GM13976 (cell line): Measurements from ENCODE around the gene PRSS50.

Experiments
- DNase-seq: peaks from one replicate; pipeline ENCODE4 v3.0.0; 2012; ENCODE audit warnings: low spot score
- CTCF ChIP-seq: IDR thresholded peaks from 2 replicates; pipeline ENCODE4 v1.5.1; 2012; ENCODE audit warnings: borderline replicate concordance, mild to moderate bottlenecking; ENCODE audit not compliant: insufficient read depth; ENCODE audit errors: extremely low read depth, missing control alignments, control extremely low read depth
- in situ Hi-C: fragments of 300-500 bp; cut with MboI; formaldehyde crosslinking; loops from one replicate; pipeline ENCODE4 v1.12.0; 2022; ENCODE audit warnings: low sequenced_read_pairs, mixed read lengths, inconsistent platforms; ENCODE audit not compliant: unreplicated experiment

Gene PRSS50

GRCh38 chr3:46725621-46726314, 8.1 kb upstream of the PRSS50 start:
- in situ Hi-C loops = no loop called here
- no peak for TF ChIP-seq CTCF
- DNase-seq = no peak

DNA sequence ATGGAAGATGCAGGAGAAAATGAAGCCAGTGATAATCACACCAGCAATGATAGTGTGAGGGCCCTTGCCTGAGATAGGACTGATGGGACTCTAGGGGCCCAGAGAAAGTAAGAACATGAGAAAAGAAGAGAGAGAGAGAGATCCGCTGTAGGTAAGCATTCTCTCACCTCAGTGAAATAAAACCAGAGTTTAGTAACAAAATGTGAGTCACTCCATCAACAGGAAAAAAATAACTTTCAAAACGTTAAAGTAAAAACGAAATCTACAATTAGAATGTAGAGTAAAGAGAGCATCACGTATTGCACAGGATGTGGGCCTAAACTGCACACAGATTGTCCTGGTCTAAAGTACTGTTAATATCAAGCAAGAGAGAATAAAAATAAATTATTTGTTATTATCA, 6.8 kb upstream of the PRSS50 start:
- TF ChIP-seq CTCF = no peak
- in situ Hi-C loops = loop anchor here (25.0 kb wide), 2 partner anchors 163 to 638 kb away; partner anchors contain the start of gene PTH1R

DNA sequence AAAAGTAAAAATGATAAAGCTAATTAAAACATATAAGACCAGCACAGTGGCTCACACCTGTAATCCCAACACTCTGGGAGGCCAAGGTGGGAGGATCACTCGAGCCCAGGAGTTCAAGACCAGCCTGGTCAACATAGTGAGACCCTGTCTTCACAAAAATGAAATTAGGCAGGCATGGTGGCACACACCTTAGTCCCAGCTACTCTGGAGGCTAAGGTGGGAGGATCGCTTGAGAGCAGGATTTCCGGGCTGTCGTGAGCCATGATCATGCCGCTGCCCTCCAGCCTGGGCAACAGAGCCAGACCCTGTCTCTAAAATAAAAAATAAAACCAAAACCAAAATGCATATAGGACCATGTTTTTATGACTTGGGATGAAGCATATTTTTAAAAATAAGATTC, 4.8 kb upstream of the PRSS50 start:
- DNase-seq = no peak
- TF ChIP-seq CTCF = no peak
- in situ Hi-C loops = loop anchor here (25.0 kb wide), 2 partner anchors 165 to 640 kb away; partner anchors contain the start of gene PTH1R

More for the DNA sequence above, 6.8 kb upstream of the PRSS50 start:
- DNase-seq = no peak

- in situ Hi-C loops = loop anchor here (25.0 kb wide), 2 partner anchors 166 to 641 kb away; partner anchors contain the start of gene PTH1R
- no peak for TF ChIP-seq CTCF
- DNase-seq = no peak
Measured at GRCh38 chr3:46721009-46721408, 3.3 kb upstream of the PRSS50 start.

GRCh38 chr3:46719735-46720271, 2.1 kb upstream of the PRSS50 start:
- TF ChIP-seq CTCF = no peak
- DNase-seq = no peak
- in situ Hi-C loops = loop anchor here (25.0 kb wide), 2 partner anchors 167 to 642 kb away; partner anchors contain the start of gene PTH1R

DNA sequence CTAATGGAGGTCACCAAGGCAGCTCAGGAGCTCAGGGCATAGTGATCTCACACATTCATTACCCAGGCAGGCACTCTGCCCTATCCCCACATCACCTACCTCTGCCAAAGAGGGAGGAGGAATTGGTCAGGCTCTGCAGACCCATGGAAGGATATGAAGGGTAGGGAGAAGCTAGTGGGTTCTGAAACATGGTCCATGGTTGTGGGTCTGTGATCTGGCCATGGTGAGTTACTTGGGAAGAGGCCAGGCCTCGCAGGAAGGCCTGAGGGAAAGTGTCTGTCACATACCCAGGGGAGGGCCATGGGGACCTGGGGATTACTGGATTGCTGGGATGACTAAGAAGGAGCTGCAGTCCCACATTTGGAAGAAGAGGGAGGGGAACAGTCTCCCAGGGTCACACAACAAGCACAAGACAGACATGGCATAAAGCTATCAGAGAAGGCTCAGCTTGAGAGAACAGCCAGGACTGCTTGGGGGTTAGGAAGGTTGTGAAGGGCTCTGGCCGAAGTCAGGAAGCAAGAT, 1.4 kb upstream of the PRSS50 start:
- no peak for TF ChIP-seq CTCF
- no peak for DNase-seq
- in situ Hi-C loops = loop anchor here (25.0 kb wide), 2 partner anchors 168 to 643 kb away; partner anchors contain the start of gene PTH1R
